PFSK-1 (cell line): ENCODE results near the gene TPX2.
A peak's percentile ranks its signal among the peaks of the same experiment; 100 is the strongest.

Experiments
- FOXP2 ChIP-seq: optimal IDR thresholded peaks from 2 replicates; pipeline ENCODE3; 2011; ENCODE audit warnings: borderline replicate concordance, control low read depth, inconsistent platforms; ENCODE audit not compliant: insufficient read depth; ENCODE audit errors: extremely low read length, extremely low read depth
- POLR2AphosphoS5 ChIP-seq: IDR thresholded peaks from 2 replicates; pipeline ENCODE4 v1.6.1; 2012; ENCODE audit warnings: low read depth, mild to moderate bottlenecking, control low read depth, low read length, moderate library complexity
- REST ChIP-seq, 2 experiments: IDR thresholded peaks; 2 replicates each; pipeline versions ENCODE4 v1.6.1 to v1.8.0; 2011 to 2012; ENCODE audit warnings: low read depth in 2 of 2, low read length in 2 of 2, control low read depth in 1 of 2, inconsistent platforms in 1 of 2, mild to moderate bottlenecking in 1 of 2, moderate library complexity in 1 of 2; ENCODE audit not compliant: insufficient read depth in 1 of 2
- SIN3A ChIP-seq: IDR thresholded peaks from 2 replicates; pipeline ENCODE4 v1.6.1; 2012; ENCODE audit warnings: mild to moderate bottlenecking, low read length, moderate library complexity, borderline replicate concordance; ENCODE audit not compliant: insufficient read depth
- TAF1 ChIP-seq: IDR thresholded peaks from 2 replicates; pipeline ENCODE4 v1.6.1; 2012; ENCODE audit warnings: low read length, control low read depth, borderline replicate concordance; ENCODE audit not compliant: insufficient read depth

Gene TPX2

GRCh38 chr20:31819083-31819784 lies 80.1 kb downstream of the TPX2 start, which contains the start of gene MYLK2:
Gene MYLK2 (plus strand): TSS chr20:31819356. CDS start chr20:31819581, 225 bp downstream.
- no peak for TF ChIP-seq POLR2AphosphoS5
- TF ChIP-seq FOXP2, result no peak
- TF ChIP-seq SIN3A, result no peak
- TF ChIP-seq REST (IDR thresholded peaks at IDR 0.05; ENCODE audit: insufficient read depth in 1 of 2, low read depth in 2 of 2, low read length in 2 of 2), result no peak
- TF ChIP-seq TAF1, result no peak

- TF ChIP-seq SIN3A (no peak), FOXP2 (no peak), TAF1 (no peak), REST (IDR thresholded peaks at IDR 0.05; ENCODE audit: insufficient read depth in 1 of 2, low read depth in 2 of 2, low read length in 2 of 2) (no peak), POLR2AphosphoS5 (no peak)
These were observed 81.1 kb downstream of the TPX2 start for GRCh38 chr20:31820228-31820627.

- TF ChIP-seq FOXP2, result no peak
- no peak for TF ChIP-seq POLR2AphosphoS5
- no peak for TF ChIP-seq REST (IDR thresholded peaks at IDR 0.05; ENCODE audit: insufficient read depth in 1 of 2, low read depth in 2 of 2, low read length in 2 of 2)
- no peak for TF ChIP-seq TAF1
- TF ChIP-seq SIN3A, result no peak
These were observed 82.3 kb downstream of the TPX2 start for GRCh38 chr20:31821427-31821826.

- TF ChIP-seq REST (IDR thresholded peaks at IDR 0.05; ENCODE audit: insufficient read depth in 1 of 2, low read depth in 2 of 2, low read length in 2 of 2) (no peak), TAF1 (no peak), SIN3A (0 out of 2 replicates have a peak, but pooled peaks have one; percentile 17), POLR2AphosphoS5 (no peak), FOXP2 (peak; percentile 50)
These were observed 83.6 kb downstream of the TPX2 start for GRCh38 chr20:31822421-31823330.
